Stimulated activated naive CD4-positive, alpha-beta T cell treated with Interleukin-2 at 50 U/mL for 16 hours (primary cell): ENCODE measurements around the gene STX8.
"Not testable (repeated sequence)": the region's sequence is repeated elsewhere in the genome, so short reads cannot be mapped to it uniquely, and the experiment has no call there.

Experiments used
- DNase-seq: peaks from one replicate; lab custom pipeline; 2025; lab: John Stamatoyannopoulos, UW

Gene STX8

GRCh38 chr17:9509236-9509816 is 66.3 kb downstream of the STX8 start:
- no peak for DNase-seq

- DNase-seq = no peak
These were observed 76.6 kb downstream of the STX8 start for GRCh38 chr17:9499041-9499440.

- DNase-seq = no peak
These were observed 77.1 kb downstream of the STX8 start for GRCh38 chr17:9498490-9498889.

GRCh38 chr17:9488556-9488955 is 87.1 kb downstream of the STX8 start:
- no peak for DNase-seq

- no peak for DNase-seq
These were observed 88.2 kb downstream of the STX8 start for GRCh38 chr17:9487406-9487805.

GRCh38 chr17:9484789-9485188 is 90.8 kb downstream of the STX8 start:
- DNase-seq = no peak

- DNase-seq = no peak
These were observed 95.7 kb downstream of the STX8 start for GRCh38 chr17:9479964-9480363.

GRCh38 chr17:9478889-9479288 is 96.7 kb downstream of the STX8 start:
- no peak for DNase-seq

- DNase-seq = no peak
These were observed 100.4 kb downstream of the STX8 start for GRCh38 chr17:9475101-9475658.

- no peak for DNase-seq
These were observed 101.9 kb downstream of the STX8 start for GRCh38 chr17:9473711-9474110.

- DNase-seq = no peak
These were observed 103.1 kb downstream of the STX8 start for GRCh38 chr17:9472541-9472940.

GRCh38 chr17:9472094-9472493 is 103.5 kb downstream of the STX8 start:
- DNase-seq = no peak

GRCh38 chr17:9470171-9470570 is 105.4 kb downstream of the STX8 start:
- no peak for DNase-seq

- no peak for DNase-seq
These were observed 106.7 kb downstream of the STX8 start for GRCh38 chr17:9468937-9469336.

GRCh38 chr17:9468532-9468931 is 107.1 kb downstream of the STX8 start:
- no peak for DNase-seq

GRCh38 chr17:9467518-9467917 is 108.1 kb downstream of the STX8 start:
- no peak for DNase-seq

GRCh38 chr17:9465210-9465921 is 110.3 kb downstream of the STX8 start:
- no peak for DNase-seq

GRCh38 chr17:9457005-9457404 is 118.6 kb downstream of the STX8 start:
- no peak for DNase-seq

GRCh38 chr17:9456330-9456729 is 119.3 kb downstream of the STX8 start:
- DNase-seq = no peak

GRCh38 chr17:9451934-9452333 is 123.7 kb downstream of the STX8 start:
- no peak for DNase-seq

- DNase-seq = not testable (repeated sequence)
These were observed 128.3 kb downstream of the STX8 start for GRCh38 chr17:9447298-9447697.

GRCh38 chr17:9446528-9446927 is 129.1 kb downstream of the STX8 start:
- DNase-seq = no peak

- DNase-seq = no peak
These were observed 130.2 kb downstream of the STX8 start for GRCh38 chr17:9445424-9445823.

GRCh38 chr17:9444687-9445086 is 130.9 kb downstream of the STX8 start:
- DNase-seq = no peak
